Liver (tissue), 9 donors: ENCODE results near the gene SNAI3. TPM values are rescaled to one million over a fixed set of nuclear protein-coding genes. Genes with fewer than 3 reads are reported as not detected.

Experiments
- DNase-seq: peaks from one replicate; pipeline ENCODE4 v3.0.0-alpha.2; 2017; ENCODE audit warnings: low spot score
- H3K27ac ChIP-seq, 2 donors: one replicate each; pipeline ENCODE4 v1.7.0; 2013; ENCODE audit warnings: inconsistent platforms in 2 of 2, low read length in 2 of 2, control low read depth in 1 of 2, low read depth in 1 of 2, mild to moderate bottlenecking in 1 of 2
- H3K27me3 ChIP-seq, 4 donors: one replicate each; pipeline versions ENCODE4 v1.6.1 to v1.7.0; 2013; ENCODE audit warnings: low read length in 3 of 4, inconsistent platforms in 1 of 4, mild to moderate bottlenecking in 1 of 4, moderate library complexity in 1 of 4; ENCODE audit not compliant: control insufficient read depth in 4 of 4, insufficient read depth in 4 of 4
- H3K36me3 ChIP-seq, 4 donors: one replicate each; pipeline versions ENCODE4 v1.6.1 to v1.7.0; 2013; ENCODE audit warnings: low read length in 3 of 4, mild to moderate bottlenecking in 3 of 4, low read depth in 1 of 4, moderate library complexity in 1 of 4; ENCODE audit not compliant: control insufficient read depth in 4 of 4, insufficient read depth in 3 of 4
- H3K4me1 ChIP-seq, 4 donors: one replicate each; pipeline versions ENCODE4 v1.6.1 to v1.7.0; 2013; ENCODE audit warnings: low read length in 3 of 4, mild to moderate bottlenecking in 3 of 4, moderate library complexity in 1 of 4; ENCODE audit not compliant: control insufficient read depth in 4 of 4, insufficient read depth in 4 of 4
- H3K4me3 ChIP-seq, 3 donors: one replicate each; pipeline versions ENCODE4 v1.6.1 to v1.7.0; 2013; ENCODE audit warnings: low read length in 3 of 3, control low read depth in 1 of 3, low read depth in 1 of 3, mild to moderate bottlenecking in 1 of 3
- H3K9ac ChIP-seq, 2 donors: one replicate each; pipeline ENCODE4 v1.7.0; 2013; ENCODE audit warnings: low read length in 2 of 2, mild to moderate bottlenecking in 2 of 2, moderate library complexity in 2 of 2, control low read depth in 1 of 2, low read depth in 1 of 2
- H3K9me3 ChIP-seq, 4 donors: one replicate each; pipeline versions ENCODE4 v1.6.1 to v1.7.0; 2013; ENCODE audit warnings: low read length in 3 of 4; ENCODE audit not compliant: control insufficient read depth in 4 of 4
- EGR1 ChIP-seq, 2 donors: IDR thresholded peaks; 2 replicates each; pipeline ENCODE4 v1.6.1; 2016 to 2018; ENCODE audit warnings: antibody characterized with exemption in 2 of 2, low read depth in 2 of 2
- FOXA1 ChIP-seq: IDR thresholded peaks from 2 replicates; pipeline ENCODE4 v1.6.1; 2016; ENCODE audit warnings: antibody characterized with exemption
- FOXA2 ChIP-seq: IDR thresholded peaks from 2 replicates; pipeline ENCODE4 v1.6.1; 2016; ENCODE audit warnings: antibody characterized with exemption
- GABPA ChIP-seq, 2 donors: IDR thresholded peaks in 1 of 2; conservative IDR thresholded peaks in 1 of 2; 2 replicates each; pipeline ENCODE4 v1.6.1; 2016; ENCODE audit warnings: antibody characterized with exemption in 2 of 2, mild to moderate bottlenecking in 1 of 2, moderate library complexity in 1 of 2
- HNF4A ChIP-seq, 2 donors: conservative IDR thresholded peaks; 2 replicates each; pipeline ENCODE4 v1.6.1; 2016; ENCODE audit warnings: antibody characterized with exemption in 2 of 2, mild to moderate bottlenecking in 2 of 2
- HNF4G ChIP-seq: IDR thresholded peaks from 2 replicates; pipeline ENCODE4 v1.6.1; 2016; ENCODE audit warnings: antibody characterized with exemption
- JUND ChIP-seq, 2 donors: IDR thresholded peaks; 2 replicates each; pipeline ENCODE4 v1.6.1; 2016; ENCODE audit warnings: antibody characterized with exemption in 2 of 2
- NR2F2 ChIP-seq: IDR thresholded peaks from 2 replicates; pipeline ENCODE4 v1.6.1; 2016; ENCODE audit warnings: antibody characterized with exemption
- RAD21 ChIP-seq, 2 donors: IDR thresholded peaks; 2 replicates each; pipeline ENCODE4 v1.6.1; 2016; ENCODE audit warnings: antibody characterized with exemption in 2 of 2, mild to moderate bottlenecking in 2 of 2
- RXRA ChIP-seq, 2 donors: IDR thresholded peaks; 2 replicates each; pipeline ENCODE4 v1.6.1; 2017 to 2018; ENCODE audit warnings: antibody characterized with exemption in 2 of 2, mild to moderate bottlenecking in 1 of 2
- SP1 ChIP-seq: IDR thresholded peaks from 2 replicates; pipeline ENCODE4 v1.6.1; 2018; ENCODE audit warnings: antibody characterized with exemption, mild to moderate bottlenecking
- TAF1 ChIP-seq: conservative IDR thresholded peaks from 2 replicates; pipeline ENCODE4 v1.6.1; 2016; ENCODE audit warnings: antibody characterized with exemption, mild to moderate bottlenecking
- WGBS: extraction: QIAGEN DNeasy Blood & Tissue Kit; methylation state at CpG from one replicate; pipeline ENCODE4 v1.1.7; 2013; 5-methylcytosine and 5-hydroxymethylcytosine counted together
- polyA plus RNA-seq, 2 donors: library from polyadenylated mRNA; stranded (reverse) in 1 of 2; unstranded in 1 of 2; fragments of 200-250 nt in 1 of 2; fragments of >200 nt in 1 of 2; fragmentation: Nextera tagmentation in 1 of 2; extraction: Ambion mirVana in 1 of 2; gene quantifications; one replicate each; pipeline versions ENCODE4 v1.2.1 to v1.2.3, GENCODE V29; 2013 to 2015
- total RNA-seq, 2 donors: library from RNA; depleted of rRNA; stranded (reverse); fragments of >200 nt; gene quantifications; one replicate each; pipeline ENCODE4 v1.2.3, GENCODE V29; 2014
- TF ChIP-seq, protein P1 (sequence below): IDR thresholded peaks from 2 replicates; pipeline ENCODE4 v1.6.1; 2016; ENCODE audit warnings: antibody characterized with exemption
- TF ChIP-seq, protein P2 (sequence below): IDR thresholded peaks from 2 replicates; pipeline ENCODE4 v1.6.1; 2016; ENCODE audit warnings: antibody characterized with exemption
- TF ChIP-seq, protein P3 (sequence below): IDR thresholded peaks from 2 replicates; pipeline ENCODE4 v1.6.1; 2016; ENCODE audit warnings: antibody characterized with exemption
- TF ChIP-seq, protein P4 (sequence below): fragments of 150-350 bp; IDR thresholded peaks from 2 replicates; pipeline ENCODE4 v1.5.1; 2017; ENCODE audit warnings: improper control_type of control experiment, low read depth, low read length; ENCODE audit not compliant: missing input control
- TF ChIP-seq, protein P5 (sequence below): IDR thresholded peaks from 2 replicates; pipeline ENCODE4 v1.6.1; 2016; ENCODE audit warnings: antibody characterized with exemption, mild to moderate bottlenecking
- donor health status: healthy.
- donor health status: healthy.
- donor health status: healthy.
- donor health status: healthy.
- donor health status: healthy.

The SNAI3 gene
- total and polyA plus RNA-seq, 4 donors: 0.05 to 0.48 (median 0.20) TPM

DNA sequence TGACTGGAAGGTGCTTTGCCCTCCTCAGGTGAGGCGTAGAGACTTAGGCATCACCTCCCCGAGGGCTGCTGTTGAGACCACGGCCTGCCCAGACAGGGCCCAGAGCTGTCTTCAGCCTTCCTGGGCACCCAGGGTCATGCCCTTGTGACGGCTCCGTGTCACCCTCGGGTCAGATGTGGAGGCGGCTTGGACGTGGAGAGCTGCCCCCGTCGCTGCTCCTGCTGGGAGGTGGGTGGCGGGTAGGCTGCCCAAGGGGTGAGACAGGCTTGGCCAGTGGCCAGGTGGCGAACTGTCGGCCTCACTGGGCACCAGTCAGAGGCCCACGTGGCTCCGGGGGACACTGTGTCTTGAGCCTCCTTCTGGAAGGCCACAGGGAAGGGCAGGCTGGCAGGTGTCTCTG is 8.9 kb upstream of the SNAI3 start:
- no peak overlapping the region for H3K9ac ChIP-seq
- DNase-seq: no peak
- WGBS: 72% methylated on average over 15 of the region's 15 CpGs
- no peaks in the 10 kb centered on the region for H3K27me3 ChIP-seq
- no peak for TF ChIP-seq RXRA (IDR thresholded peaks at IDR 0.05)
- TF ChIP-seq, protein P1, sequence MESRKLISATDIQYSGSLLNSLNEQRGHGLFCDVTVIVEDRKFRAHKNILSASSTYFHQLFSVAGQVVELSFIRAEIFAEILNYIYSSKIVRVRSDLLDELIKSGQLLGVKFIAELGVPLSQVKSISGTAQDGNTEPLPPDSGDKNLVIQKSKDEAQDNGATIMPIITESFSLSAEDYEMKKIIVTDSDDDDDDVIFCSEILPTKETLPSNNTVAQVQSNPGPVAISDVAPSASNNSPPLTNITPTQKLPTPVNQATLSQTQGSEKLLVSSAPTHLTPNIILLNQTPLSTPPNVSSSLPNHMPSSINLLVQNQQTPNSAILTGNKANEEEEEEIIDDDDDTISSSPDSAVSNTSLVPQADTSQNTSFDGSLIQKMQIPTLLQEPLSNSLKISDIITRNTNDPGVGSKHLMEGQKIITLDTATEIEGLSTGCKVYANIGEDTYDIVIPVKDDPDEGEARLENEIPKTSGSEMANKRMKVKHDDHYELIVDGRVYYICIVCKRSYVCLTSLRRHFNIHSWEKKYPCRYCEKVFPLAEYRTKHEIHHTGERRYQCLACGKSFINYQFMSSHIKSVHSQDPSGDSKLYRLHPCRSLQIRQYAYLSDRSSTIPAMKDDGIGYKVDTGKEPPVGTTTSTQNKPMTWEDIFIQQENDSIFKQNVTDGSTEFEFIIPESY: no peak
- no peak for TF ChIP-seq RAD21 (IDR thresholded peaks at IDR 0.05)
- TF ChIP-seq, protein P2, sequence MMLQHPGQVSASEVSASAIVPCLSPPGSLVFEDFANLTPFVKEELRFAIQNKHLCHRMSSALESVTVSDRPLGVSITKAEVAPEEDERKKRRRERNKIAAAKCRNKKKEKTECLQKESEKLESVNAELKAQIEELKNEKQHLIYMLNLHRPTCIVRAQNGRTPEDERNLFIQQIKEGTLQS: no peak
- TF ChIP-seq SP1: no peak
- no peak for TF ChIP-seq FOXA2
- no peak for TF ChIP-seq HNF4A (conservative IDR thresholded peaks at IDR 0.05)
- TF ChIP-seq JUND (IDR thresholded peaks at IDR 0.05): no peak
- TF ChIP-seq FOXA1: no peak
- TF ChIP-seq, protein P3, sequence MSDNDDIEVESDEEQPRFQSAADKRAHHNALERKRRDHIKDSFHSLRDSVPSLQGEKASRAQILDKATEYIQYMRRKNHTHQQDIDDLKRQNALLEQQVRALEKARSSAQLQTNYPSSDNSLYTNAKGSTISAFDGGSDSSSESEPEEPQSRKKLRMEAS: no peak
- peaks cover 2 to 15% (median 6%) of the 10 kb centered on the region in 4 donors for H3K36me3 ChIP-seq
- H3K27ac ChIP-seq: no peak overlapping the region
- H3K4me3 ChIP-seq: no peak overlapping the region
- no peaks in the 10 kb centered on the region for H3K4me1 ChIP-seq
- H3K9me3 ChIP-seq: no peaks in the 10 kb centered on the region

DNA sequence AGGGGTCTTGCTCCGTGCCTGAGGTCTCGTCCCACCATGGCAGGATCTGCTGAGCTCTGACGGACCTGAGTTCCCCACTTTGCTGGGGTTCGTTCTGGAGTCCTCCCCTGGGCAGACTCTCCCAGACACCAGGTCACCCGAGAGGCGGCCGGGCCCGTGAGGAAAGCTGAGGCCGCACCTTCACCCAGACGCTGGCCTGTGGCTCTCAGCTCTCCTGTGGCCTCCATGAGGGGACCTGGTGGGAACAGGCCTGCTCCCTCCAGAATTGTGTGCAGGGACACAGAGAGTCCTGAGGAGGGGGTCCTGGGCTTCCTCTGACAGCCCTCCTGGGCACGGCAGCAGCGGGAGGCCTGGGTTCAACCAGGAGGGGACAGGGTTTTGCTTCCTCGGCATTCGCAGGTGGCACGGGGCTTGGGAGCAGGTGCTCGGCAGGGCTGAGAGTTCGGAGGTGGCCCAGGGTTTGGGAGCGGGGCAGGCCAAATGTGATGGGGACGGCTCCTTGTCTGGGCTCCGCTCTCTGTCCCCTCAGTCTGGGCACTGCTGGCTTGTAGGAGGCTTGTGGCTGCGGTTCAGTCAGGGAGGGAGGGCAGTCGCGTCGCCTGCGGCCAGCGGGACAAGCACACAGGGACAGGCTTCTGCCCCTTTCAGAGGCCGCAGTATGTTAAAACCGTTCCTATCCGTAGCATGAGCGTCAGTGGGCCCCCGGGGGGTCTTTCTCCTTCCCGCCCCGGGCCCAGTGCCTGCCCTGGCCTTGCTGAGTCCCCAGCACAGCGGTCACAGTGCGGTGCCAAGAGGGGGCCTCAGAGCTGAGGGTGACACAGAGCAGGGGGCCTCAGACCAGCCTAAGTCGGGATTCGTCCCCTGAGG is 8.1 kb upstream of the SNAI3 start:
- Histone ChIP-seq H3K9me3 (no peaks in the 10 kb centered on the region), H3K36me3 (peaks cover 2 to 12% (median 6%) of the 10 kb centered on the region in 4 donors), H3K27ac (no peak overlapping the region), H3K27me3 (no peaks in the 10 kb centered on the region), H3K4me3 (no peak overlapping the region), H3K9ac (no peak overlapping the region), H3K4me1 (no peaks in the 10 kb centered on the region)
- WGBS: 94% methylated on average over 37 of the region's 37 CpGs
- DNase-seq: no peak
- TF ChIP-seq TAF1: no peak
- no peak for TF ChIP-seq FOXA2
- TF ChIP-seq, protein P2: no peak
- TF ChIP-seq RXRA (IDR thresholded peaks at IDR 0.05): no peak
- no peak for TF ChIP-seq SP1
- TF ChIP-seq, protein P4, sequence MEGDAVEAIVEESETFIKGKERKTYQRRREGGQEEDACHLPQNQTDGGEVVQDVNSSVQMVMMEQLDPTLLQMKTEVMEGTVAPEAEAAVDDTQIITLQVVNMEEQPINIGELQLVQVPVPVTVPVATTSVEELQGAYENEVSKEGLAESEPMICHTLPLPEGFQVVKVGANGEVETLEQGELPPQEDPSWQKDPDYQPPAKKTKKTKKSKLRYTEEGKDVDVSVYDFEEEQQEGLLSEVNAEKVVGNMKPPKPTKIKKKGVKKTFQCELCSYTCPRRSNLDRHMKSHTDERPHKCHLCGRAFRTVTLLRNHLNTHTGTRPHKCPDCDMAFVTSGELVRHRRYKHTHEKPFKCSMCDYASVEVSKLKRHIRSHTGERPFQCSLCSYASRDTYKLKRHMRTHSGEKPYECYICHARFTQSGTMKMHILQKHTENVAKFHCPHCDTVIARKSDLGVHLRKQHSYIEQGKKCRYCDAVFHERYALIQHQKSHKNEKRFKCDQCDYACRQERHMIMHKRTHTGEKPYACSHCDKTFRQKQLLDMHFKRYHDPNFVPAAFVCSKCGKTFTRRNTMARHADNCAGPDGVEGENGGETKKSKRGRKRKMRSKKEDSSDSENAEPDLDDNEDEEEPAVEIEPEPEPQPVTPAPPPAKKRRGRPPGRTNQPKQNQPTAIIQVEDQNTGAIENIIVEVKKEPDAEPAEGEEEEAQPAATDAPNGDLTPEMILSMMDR: no peak
- no peak for TF ChIP-seq NR2F2
- TF ChIP-seq, protein P1: no peak
- TF ChIP-seq RAD21 (IDR thresholded peaks at IDR 0.05): no peak
- no peak for TF ChIP-seq HNF4G
- TF ChIP-seq, protein P3: no peak
- TF ChIP-seq, protein P5, sequence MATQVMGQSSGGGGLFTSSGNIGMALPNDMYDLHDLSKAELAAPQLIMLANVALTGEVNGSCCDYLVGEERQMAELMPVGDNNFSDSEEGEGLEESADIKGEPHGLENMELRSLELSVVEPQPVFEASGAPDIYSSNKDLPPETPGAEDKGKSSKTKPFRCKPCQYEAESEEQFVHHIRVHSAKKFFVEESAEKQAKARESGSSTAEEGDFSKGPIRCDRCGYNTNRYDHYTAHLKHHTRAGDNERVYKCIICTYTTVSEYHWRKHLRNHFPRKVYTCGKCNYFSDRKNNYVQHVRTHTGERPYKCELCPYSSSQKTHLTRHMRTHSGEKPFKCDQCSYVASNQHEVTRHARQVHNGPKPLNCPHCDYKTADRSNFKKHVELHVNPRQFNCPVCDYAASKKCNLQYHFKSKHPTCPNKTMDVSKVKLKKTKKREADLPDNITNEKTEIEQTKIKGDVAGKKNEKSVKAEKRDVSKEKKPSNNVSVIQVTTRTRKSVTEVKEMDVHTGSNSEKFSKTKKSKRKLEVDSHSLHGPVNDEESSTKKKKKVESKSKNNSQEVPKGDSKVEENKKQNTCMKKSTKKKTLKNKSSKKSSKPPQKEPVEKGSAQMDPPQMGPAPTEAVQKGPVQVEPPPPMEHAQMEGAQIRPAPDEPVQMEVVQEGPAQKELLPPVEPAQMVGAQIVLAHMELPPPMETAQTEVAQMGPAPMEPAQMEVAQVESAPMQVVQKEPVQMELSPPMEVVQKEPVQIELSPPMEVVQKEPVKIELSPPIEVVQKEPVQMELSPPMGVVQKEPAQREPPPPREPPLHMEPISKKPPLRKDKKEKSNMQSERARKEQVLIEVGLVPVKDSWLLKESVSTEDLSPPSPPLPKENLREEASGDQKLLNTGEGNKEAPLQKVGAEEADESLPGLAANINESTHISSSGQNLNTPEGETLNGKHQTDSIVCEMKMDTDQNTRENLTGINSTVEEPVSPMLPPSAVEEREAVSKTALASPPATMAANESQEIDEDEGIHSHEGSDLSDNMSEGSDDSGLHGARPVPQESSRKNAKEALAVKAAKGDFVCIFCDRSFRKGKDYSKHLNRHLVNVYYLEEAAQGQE: no peak
- no peak for TF ChIP-seq GABPA (IDR thresholded peaks at IDR 0.05 in 1 of 2, conservative IDR thresholded peaks at IDR 0.05 in 1 of 2)
- TF ChIP-seq FOXA1: no peak
- no peak for TF ChIP-seq EGR1 (IDR thresholded peaks at IDR 0.05; ENCODE audit: low read depth in 2 of 2)
